Astrocyte (in vitro differentiated cells and primary cell): ENCODE data around the gene NUMB. TPM values are rescaled to one million over a fixed set of nuclear protein-coding genes. Genes with fewer than 3 reads are reported as not detected.

Experiments
- DNase-seq: peaks from one replicate; pipeline ENCODE4 v3.0.0-alpha.2; 2010; ENCODE audit warnings: low read depth
- FAIRE-seq: peaks from 2 replicates; lab custom pipeline; 2011; peaks lifted over from hg19 to GRCh38; lab: Jason Lieb, UNC
- H2AFZ ChIP-seq: 2 replicates; pipeline ENCODE4 v1.6.0; 2012; ENCODE audit warnings: low read depth, low read length, inconsistent platforms
- H3K27ac ChIP-seq: 2 replicates; pipeline ENCODE4 v1.5.1; 2011; ENCODE audit warnings: low read depth, low read length, inconsistent platforms
- H3K27me3 ChIP-seq: 2 replicates; pipeline ENCODE4 v1.6.0; 2011; ENCODE audit warnings: low read length, inconsistent platforms; ENCODE audit not compliant: insufficient read depth
- H3K36me3 ChIP-seq: 2 replicates; pipeline ENCODE4 v1.5.1; 2011; ENCODE audit warnings: low read length, inconsistent platforms; ENCODE audit not compliant: insufficient read depth
- H3K4me1 ChIP-seq: 2 replicates; pipeline ENCODE4 v1.5.1; 2011; ENCODE audit warnings: low read length, inconsistent platforms; ENCODE audit not compliant: insufficient read depth
- H3K4me2 ChIP-seq: 2 replicates; pipeline ENCODE4 v1.6.0; 2012; ENCODE audit warnings: low read length, inconsistent platforms
- H3K4me3 ChIP-seq: 2 replicates; pipeline ENCODE4 v1.5.1; 2011; ENCODE audit warnings: low read depth, mild to moderate bottlenecking, low read length, inconsistent platforms; ENCODE audit not compliant: insufficient read depth
- H3K79me2 ChIP-seq: 2 replicates; pipeline ENCODE4 v1.6.0; 2012; ENCODE audit warnings: mild to moderate bottlenecking, low read length, inconsistent platforms; ENCODE audit not compliant: insufficient read depth
- H3K9ac ChIP-seq: 2 replicates; pipeline ENCODE4 v1.6.0; 2012; ENCODE audit warnings: mild to moderate bottlenecking, low read length, inconsistent platforms
- H3K9me3 ChIP-seq: 2 replicates; pipeline ENCODE4 v1.5.1; 2012; ENCODE audit warnings: low read depth, mild to moderate bottlenecking, low read length, inconsistent platforms; ENCODE audit not compliant: insufficient read depth
- H4K20me1 ChIP-seq: 2 replicates; pipeline ENCODE4 v1.6.0; 2012; ENCODE audit warnings: low read length, inconsistent platforms; ENCODE audit not compliant: insufficient read depth
- H3K27ac Mint-ChIP-seq: one replicate; pipeline ENCODE4 v1.8.0; 2021; ENCODE audit warnings: mild to moderate bottlenecking, mixed read lengths; ENCODE audit not compliant: unreplicated experiment
- H3K27me3 Mint-ChIP-seq: one replicate; pipeline ENCODE4 v1.8.0; 2021; ENCODE audit warnings: low read depth, mixed read lengths; ENCODE audit not compliant: unreplicated experiment
- H3K36me3 Mint-ChIP-seq: one replicate; pipeline ENCODE4 v1.8.0; 2021; ENCODE audit warnings: low read depth, mixed read lengths; ENCODE audit not compliant: unreplicated experiment
- H3K4me1 Mint-ChIP-seq: one replicate; pipeline ENCODE4 v1.8.0; 2021; ENCODE audit warnings: low read depth, mixed read lengths; ENCODE audit not compliant: unreplicated experiment
- H3K4me3 Mint-ChIP-seq: one replicate; pipeline ENCODE4 v1.8.0; 2021; ENCODE audit warnings: mild to moderate bottlenecking, moderate library complexity, mixed read lengths; ENCODE audit not compliant: unreplicated experiment
- H3K9me3 Mint-ChIP-seq: one replicate; pipeline ENCODE4 v1.8.0; 2021; ENCODE audit warnings: mild to moderate bottlenecking, mixed read lengths; ENCODE audit not compliant: unreplicated experiment
- EZH2 ChIP-seq: IDR thresholded peaks from 2 replicates; pipeline ENCODE4 v1.6.1; 2012; ENCODE audit warnings: mild to moderate bottlenecking, low read length, inconsistent platforms; ENCODE audit not compliant: insufficient read depth
- total RNA-seq: library from RNA; stranded (reverse); gene quantifications from 2 replicates; pipeline ENCODE4 v1.2.1, GENCODE V29; 2021
- TF ChIP-seq, protein P1 (sequence below): IDR thresholded peaks from 2 replicates; pipeline ENCODE4 v1.5.1; 2011; ENCODE audit warnings: low read depth, mild to moderate bottlenecking, inconsistent platforms, low read length, moderate library complexity; ENCODE audit not compliant: insufficient read depth

Gene NUMB
- total RNA-seq, 1 donor from 2014 or later = 93.9 TPM

DNA sequence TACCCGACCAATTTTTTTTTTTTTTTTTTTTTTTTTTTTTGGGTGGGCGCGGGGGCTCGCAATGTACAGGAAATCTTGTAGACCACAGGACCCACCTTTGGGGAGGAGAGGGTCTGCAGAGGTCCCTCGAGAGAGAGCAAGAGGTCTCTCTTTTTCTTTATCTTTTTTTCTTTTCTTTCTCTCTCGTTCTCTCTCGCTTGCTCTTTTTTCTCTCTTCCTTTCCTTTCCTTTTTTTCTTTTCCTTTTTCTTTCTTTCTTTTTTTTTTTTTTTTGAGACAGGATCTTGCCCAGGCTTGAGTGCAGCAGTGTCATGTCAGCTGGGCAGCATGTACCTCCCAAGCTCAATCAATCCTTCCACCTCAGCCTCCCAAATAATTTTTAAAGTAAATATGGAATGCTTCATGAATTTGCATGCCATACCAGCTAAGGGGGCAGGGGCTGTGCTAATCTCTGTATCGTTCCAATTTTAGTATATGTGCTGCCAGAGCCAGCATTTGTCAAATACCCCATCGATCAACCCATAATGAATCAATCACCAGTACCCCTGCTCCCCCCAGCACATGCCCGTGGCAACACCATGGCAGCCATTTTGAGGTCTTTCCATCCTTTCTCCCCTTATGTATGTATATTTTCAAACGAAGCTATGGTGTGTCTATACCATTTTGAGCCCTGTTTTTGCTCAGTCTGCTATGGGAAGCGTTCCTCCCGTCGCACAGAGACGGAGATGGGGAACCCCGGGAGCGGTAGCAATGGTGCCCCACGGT, 211.8 kb downstream of the NUMB start:
- Histone ChIP-seq H3K36me3 (no peaks in the 10 kb centered on the region), H3K79me2 (no peaks in the 10 kb centered on the region), H3K9me3 (peaks cover 3% of the 10 kb centered on the region), H3K4me3 (no peak overlapping the region), H3K9ac (no peak overlapping the region), H2AFZ (no peak overlapping the region), H3K27me3 (peaks cover 16% of the 10 kb centered on the region), H3K4me1 (peaks cover 6% of the 10 kb centered on the region), H4K20me1 (no peaks in the 10 kb centered on the region), H3K27ac (no peak overlapping the region), H3K4me2 (peak overlapping the region; percentile 73)
- H3K27ac Mint-ChIP-seq = peak overlapping the region; percentile 41
- DNase-seq (no peak), FAIRE-seq (no peak)
- peaks cover 7% of the 10 kb centered on the region for H3K27me3 Mint-ChIP-seq
- H3K9me3 Mint-ChIP-seq = no peaks in the 10 kb centered on the region
- H3K4me1 Mint-ChIP-seq = peaks cover 12% of the 10 kb centered on the region
- no peak overlapping the region for H3K4me3 Mint-ChIP-seq
- peaks cover 8% of the 10 kb centered on the region for H3K36me3 Mint-ChIP-seq
- TF ChIP-seq EZH2 = no peak

DNA sequence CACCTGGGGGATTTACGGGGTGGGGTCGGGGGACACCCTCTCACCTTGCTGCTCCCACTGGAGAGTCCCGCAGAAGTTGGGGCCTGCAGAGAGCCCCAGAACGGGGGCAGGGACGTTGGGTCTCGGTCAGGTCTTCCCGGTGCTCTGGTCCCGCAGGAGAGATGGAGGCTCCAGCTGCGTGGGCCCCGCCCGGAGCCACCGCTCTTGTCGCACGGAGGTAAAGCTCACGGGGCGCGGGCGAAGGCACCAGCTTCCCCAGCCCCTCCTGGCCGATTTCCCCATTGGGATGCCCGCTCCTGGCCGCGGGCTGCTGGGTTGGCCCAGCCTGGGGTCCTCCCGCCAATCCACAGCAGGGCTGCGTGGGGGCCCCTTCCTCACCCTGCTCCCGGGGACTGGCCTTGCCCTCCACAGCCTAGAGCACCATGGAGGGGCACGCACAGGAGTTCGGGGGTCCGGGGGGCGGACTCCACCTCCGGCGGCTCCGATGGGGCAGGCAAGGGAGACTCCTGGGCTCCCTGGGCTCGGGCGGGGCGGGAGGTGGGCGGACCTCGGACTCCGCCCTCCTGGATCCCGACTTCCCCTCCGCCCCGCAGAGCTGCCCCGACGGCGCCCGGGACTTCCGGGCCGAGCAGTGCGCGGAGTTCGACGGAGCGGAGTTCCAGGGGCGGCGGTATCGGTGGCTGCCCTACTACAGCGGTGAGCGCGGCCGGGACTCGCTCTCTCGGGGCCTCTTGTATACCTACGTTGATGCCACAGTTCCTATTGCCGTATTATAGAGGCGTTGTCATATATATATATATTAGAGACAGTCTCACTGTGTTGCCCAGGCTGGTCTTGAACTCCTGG, 212.6 kb downstream of the NUMB start:
- no peak overlapping the region for H3K27ac Mint-ChIP-seq
- Histone ChIP-seq H3K4me3 (peak overlapping the region; percentile 49), H3K79me2 (no peaks in the 10 kb centered on the region), H3K9ac (peak overlapping the region; percentile 41), H3K4me2 (peak overlapping the region; percentile 73), H3K27me3 (peaks cover 20% of the 10 kb centered on the region), H3K4me1 (peaks cover 8% of the 10 kb centered on the region), H2AFZ (peak overlapping the region; percentile 52), H3K9me3 (peaks cover 3% of the 10 kb centered on the region), H3K36me3 (no peaks in the 10 kb centered on the region), H3K27ac (no peak overlapping the region), H4K20me1 (no peaks in the 10 kb centered on the region)
- H3K9me3 Mint-ChIP-seq = no peaks in the 10 kb centered on the region
- no peak for TF ChIP-seq EZH2
- TF ChIP-seq, protein P1, sequence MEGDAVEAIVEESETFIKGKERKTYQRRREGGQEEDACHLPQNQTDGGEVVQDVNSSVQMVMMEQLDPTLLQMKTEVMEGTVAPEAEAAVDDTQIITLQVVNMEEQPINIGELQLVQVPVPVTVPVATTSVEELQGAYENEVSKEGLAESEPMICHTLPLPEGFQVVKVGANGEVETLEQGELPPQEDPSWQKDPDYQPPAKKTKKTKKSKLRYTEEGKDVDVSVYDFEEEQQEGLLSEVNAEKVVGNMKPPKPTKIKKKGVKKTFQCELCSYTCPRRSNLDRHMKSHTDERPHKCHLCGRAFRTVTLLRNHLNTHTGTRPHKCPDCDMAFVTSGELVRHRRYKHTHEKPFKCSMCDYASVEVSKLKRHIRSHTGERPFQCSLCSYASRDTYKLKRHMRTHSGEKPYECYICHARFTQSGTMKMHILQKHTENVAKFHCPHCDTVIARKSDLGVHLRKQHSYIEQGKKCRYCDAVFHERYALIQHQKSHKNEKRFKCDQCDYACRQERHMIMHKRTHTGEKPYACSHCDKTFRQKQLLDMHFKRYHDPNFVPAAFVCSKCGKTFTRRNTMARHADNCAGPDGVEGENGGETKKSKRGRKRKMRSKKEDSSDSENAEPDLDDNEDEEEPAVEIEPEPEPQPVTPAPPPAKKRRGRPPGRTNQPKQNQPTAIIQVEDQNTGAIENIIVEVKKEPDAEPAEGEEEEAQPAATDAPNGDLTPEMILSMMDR = no peak
- peaks cover 19% of the 10 kb centered on the region for H3K4me1 Mint-ChIP-seq
- no peak overlapping the region for H3K4me3 Mint-ChIP-seq
- DNase-seq (no peak), FAIRE-seq (no peak)
- H3K27me3 Mint-ChIP-seq = peaks cover 9% of the 10 kb centered on the region
- H3K36me3 Mint-ChIP-seq = peaks cover 8% of the 10 kb centered on the region

DNA sequence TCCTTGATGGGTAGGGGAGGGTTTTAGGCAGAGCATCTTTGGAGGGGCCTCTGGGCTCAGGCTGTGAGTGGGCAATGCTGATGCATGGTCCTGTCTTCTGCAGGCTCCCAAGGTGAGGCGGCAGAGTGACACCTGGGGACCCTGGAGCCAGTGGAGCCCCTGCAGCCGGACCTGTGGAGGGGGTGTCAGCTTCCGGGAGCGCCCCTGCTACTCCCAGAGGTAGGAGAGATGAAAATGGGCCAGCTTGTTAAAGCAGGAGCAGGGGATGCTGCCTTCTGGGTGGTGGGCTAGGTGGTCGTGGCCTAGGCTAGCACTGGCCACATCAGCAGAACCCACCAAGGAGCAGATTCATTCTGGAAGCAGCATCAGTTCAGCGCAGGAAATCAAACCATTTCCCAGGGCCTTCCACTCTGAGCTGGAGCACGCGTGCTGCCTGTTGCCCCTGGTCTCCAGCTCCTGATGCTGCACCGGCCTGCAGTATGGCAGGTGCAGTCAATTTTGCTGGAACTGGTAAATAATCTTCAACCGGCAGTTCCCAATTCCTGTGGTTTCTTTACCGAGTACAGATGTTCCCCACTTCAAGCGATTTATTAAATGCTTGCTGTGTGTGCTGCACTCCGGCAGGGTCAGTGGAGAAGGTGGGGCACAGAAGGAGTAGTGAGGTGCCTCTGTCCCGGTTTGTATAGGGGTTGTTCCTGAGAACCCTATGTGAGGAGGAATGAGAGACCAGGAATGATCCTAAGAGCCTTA, 213.6 kb downstream of the NUMB start:
- H3K79me2 ChIP-seq = no peaks in the 10 kb centered on the region
- no peak overlapping the region for H2AFZ ChIP-seq
- H4K20me1 ChIP-seq = no peaks in the 10 kb centered on the region
- H3K27me3 ChIP-seq = peaks cover 27% of the 10 kb centered on the region
- Mint-ChIP-seq H3K4me3 (peak overlapping the region; percentile 41), H3K27ac (no peak overlapping the region), H3K9me3 (no peaks in the 10 kb centered on the region), H3K27me3 (peaks cover 11% of the 10 kb centered on the region), H3K4me1 (peaks cover 20% of the 10 kb centered on the region), H3K36me3 (peaks cover 8% of the 10 kb centered on the region)
- FAIRE-seq (no peak), DNase-seq (no peak)
- H3K4me2 ChIP-seq = no peak overlapping the region
- H3K36me3 ChIP-seq = no peaks in the 10 kb centered on the region
- no peak overlapping the region for H3K27ac ChIP-seq
- H3K9ac ChIP-seq = no peak overlapping the region
- TF ChIP-seq, protein P1 = no peak
- TF ChIP-seq EZH2 = no peak
- H3K4me3 ChIP-seq = no peak overlapping the region
- peaks cover 13% of the 10 kb centered on the region for H3K4me1 ChIP-seq
- peaks cover 3% of the 10 kb centered on the region for H3K9me3 ChIP-seq
